DND-41 (cell line): ENCODE measurements around the gene TMEM245.

ENCODE experiments used
- ATAC-seq: fragments of 200-7000 bp; cut with Tn5 transposase; 3 replicates; pipeline ENCODE4 v1.9.1; 2021; ENCODE audit warnings: low read depth; ENCODE audit not compliant: insufficient read depth
- DNase-seq: peaks from one replicate; pipeline ENCODE4 v3.0.0-alpha.2; 2020
- H2AFZ ChIP-seq: 2 replicates; pipeline ENCODE4 v1.6.0; 2012; ENCODE audit warnings: low read depth, low read length
- H3K27ac ChIP-seq: 2 replicates; pipeline ENCODE4 v1.5.1; 2012; ENCODE audit warnings: low read length, inconsistent platforms
- H3K27me3 ChIP-seq: fragments of 200-600 bp; sonication (generic); 2 replicates; pipeline ENCODE4 v1.6.0; 2012; ENCODE audit warnings: low read length, mild to moderate bottlenecking, inconsistent platforms; ENCODE audit not compliant: insufficient read depth, poor library complexity
- H3K36me3 ChIP-seq: 2 replicates; pipeline ENCODE4 v1.5.1; 2012; ENCODE audit warnings: low read length, inconsistent platforms; ENCODE audit not compliant: insufficient read depth
- H3K4me1 ChIP-seq: 2 replicates; pipeline ENCODE4 v1.5.1; 2012; ENCODE audit warnings: mild to moderate bottlenecking, low read length; ENCODE audit not compliant: insufficient read depth
- H3K4me2 ChIP-seq: 2 replicates; pipeline ENCODE4 v1.6.0; 2012; ENCODE audit warnings: mild to moderate bottlenecking, moderate library complexity, low read length, inconsistent platforms; ENCODE audit not compliant: insufficient read depth
- H3K4me3 ChIP-seq, 2 experiments: fragments of 200-600 bp in 1 of 2; shearing (Covaris generic) in 1 of 2; 2 replicates each; pipeline ENCODE4 v1.5.1; 2012 to 2016; ENCODE audit warnings: inconsistent platforms in 2 of 2, low read length in 2 of 2, mild to moderate bottlenecking in 2 of 2, low read depth in 1 of 2, moderate library complexity in 1 of 2
- H3K79me2 ChIP-seq: 2 replicates; pipeline ENCODE4 v1.6.0; 2012; ENCODE audit warnings: low read length, inconsistent platforms; ENCODE audit not compliant: insufficient read depth
- H3K9ac ChIP-seq: 2 replicates; pipeline ENCODE4 v1.6.0; 2012; ENCODE audit warnings: low read depth, mild to moderate bottlenecking, inconsistent platforms, low read length, moderate library complexity
- H3K9me3 ChIP-seq: 2 replicates; pipeline ENCODE4 v1.5.1; 2012; ENCODE audit warnings: low read length, moderate library complexity, mild to moderate bottlenecking, inconsistent platforms; ENCODE audit not compliant: insufficient read depth, severe bottlenecking
- H4K20me1 ChIP-seq: 2 replicates; pipeline ENCODE4 v1.6.0; 2012; ENCODE audit warnings: low read length; ENCODE audit not compliant: insufficient read depth
- EZH2 ChIP-seq: IDR thresholded peaks from 3 replicates; pipeline ENCODE4 v1.6.1; 2012; ENCODE audit warnings: borderline replicate concordance, low read depth, mild to moderate bottlenecking, moderate library complexity, low read length, inconsistent platforms; ENCODE audit not compliant: severe bottlenecking
- TF ChIP-seq, protein P1 (sequence below): IDR thresholded peaks from 2 replicates; pipeline ENCODE4 v1.5.1; 2012; ENCODE audit warnings: borderline replicate concordance, low read length, moderate library complexity, mild to moderate bottlenecking; ENCODE audit not compliant: poor library complexity, severe bottlenecking; ENCODE audit errors: extremely low read depth

Gene TMEM245

DNA sequence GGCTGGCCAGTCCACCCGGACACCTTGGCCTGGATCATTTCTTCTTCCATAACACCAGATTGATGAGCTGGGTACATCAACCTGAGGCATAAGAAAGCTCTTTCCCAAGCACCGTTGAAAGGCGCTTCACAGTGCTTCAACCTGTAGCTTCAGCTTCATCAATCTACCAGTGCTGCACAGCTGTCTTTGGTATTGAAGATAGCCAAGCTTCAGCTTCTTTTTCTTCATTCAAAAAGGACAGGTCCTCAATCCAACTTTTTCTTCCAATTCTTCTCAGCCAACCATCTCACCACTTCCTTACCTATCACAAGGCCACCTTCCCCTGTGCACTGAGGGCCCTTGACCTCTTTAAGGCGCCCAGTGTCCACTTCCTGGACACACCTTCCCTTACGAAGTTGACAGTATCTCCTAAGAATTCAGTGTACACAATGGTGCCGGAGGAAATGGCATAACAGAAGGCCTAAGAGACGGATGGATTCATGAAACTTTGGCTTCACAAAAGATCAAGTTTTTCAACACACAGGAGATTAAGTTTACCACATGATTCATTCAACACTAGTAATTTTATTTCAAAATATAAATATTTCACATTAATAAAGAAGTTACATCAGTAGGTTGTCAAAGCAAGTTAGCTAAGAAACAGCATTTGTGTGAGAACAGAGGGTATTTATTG is 105.0 kb downstream of the TMEM245 start:
- no peak overlapping the region for H3K27ac ChIP-seq
- peaks cover 25% of the 10 kb centered on the region for H3K4me1 ChIP-seq
- H4K20me1 ChIP-seq, result peaks cover 11% of the 10 kb centered on the region; the same call in 1 of the 2 replicates
- no peaks in the 10 kb centered on the region for H3K27me3 ChIP-seq
- no peak for DNase-seq
- no peak overlapping the region for H3K4me3 ChIP-seq
- H3K79me2 ChIP-seq, result peaks cover 29% of the 10 kb centered on the region
- TF ChIP-seq, protein P1, sequence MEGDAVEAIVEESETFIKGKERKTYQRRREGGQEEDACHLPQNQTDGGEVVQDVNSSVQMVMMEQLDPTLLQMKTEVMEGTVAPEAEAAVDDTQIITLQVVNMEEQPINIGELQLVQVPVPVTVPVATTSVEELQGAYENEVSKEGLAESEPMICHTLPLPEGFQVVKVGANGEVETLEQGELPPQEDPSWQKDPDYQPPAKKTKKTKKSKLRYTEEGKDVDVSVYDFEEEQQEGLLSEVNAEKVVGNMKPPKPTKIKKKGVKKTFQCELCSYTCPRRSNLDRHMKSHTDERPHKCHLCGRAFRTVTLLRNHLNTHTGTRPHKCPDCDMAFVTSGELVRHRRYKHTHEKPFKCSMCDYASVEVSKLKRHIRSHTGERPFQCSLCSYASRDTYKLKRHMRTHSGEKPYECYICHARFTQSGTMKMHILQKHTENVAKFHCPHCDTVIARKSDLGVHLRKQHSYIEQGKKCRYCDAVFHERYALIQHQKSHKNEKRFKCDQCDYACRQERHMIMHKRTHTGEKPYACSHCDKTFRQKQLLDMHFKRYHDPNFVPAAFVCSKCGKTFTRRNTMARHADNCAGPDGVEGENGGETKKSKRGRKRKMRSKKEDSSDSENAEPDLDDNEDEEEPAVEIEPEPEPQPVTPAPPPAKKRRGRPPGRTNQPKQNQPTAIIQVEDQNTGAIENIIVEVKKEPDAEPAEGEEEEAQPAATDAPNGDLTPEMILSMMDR, result no peak
- no peak for TF ChIP-seq EZH2
- H3K4me2 ChIP-seq, result no peak overlapping the region
- peaks cover 21% of the 10 kb centered on the region for H3K36me3 ChIP-seq
- H2AFZ ChIP-seq, result no peak overlapping the region
- H3K9me3 ChIP-seq, result no peaks in the 10 kb centered on the region
- ATAC-seq, result no peak
- no peak overlapping the region for H3K9ac ChIP-seq

DNA sequence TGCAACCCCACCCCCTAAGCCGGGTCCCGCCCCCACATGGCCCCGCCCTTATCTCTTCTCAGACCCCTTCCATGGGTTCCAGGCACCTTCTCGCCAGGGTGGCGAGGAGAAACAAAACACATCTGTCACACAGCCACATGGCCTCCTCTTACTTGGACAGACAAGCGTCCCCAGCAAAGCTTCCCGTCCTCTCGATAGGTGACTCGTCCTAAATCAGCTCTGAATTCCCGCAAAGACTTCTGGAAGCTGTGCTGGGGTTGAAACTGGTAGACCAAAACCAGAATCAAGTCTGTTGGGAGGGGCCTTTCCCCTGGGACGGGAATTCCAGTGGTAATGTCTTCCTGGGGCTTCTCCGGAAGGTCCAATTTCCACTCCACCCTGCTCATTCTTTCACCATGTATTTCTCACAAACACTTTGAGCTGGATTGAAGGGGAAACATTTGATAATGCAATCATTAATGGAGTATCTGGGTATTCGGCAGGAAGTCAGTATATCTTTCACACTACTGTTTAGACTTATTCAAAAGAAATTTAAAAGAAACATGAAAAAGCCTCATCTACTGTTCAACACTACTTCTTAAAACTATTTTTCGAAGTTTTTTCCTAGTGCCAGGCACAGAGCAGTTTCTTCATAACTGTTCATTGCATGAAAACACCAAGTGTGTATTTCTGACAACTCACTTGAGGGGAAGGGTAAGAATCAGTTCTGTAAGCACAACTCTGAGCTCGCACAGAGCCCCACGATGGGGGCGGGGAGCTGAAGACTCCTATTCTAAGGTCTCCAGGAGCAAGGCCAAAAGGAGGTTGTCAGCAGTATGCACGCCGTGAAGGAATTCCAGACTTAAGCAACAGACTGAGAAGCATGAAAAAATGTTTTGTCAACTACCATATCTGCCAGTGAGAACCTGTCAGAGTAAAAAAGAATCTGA is 105.8 kb downstream of the TMEM245 start:
- Histone ChIP-seq H3K36me3 (peaks cover 13% of the 10 kb centered on the region), H3K27ac (peak overlapping the region; percentile 56; the same call in 1 of the 2 replicates), H3K79me2 (peaks cover 29% of the 10 kb centered on the region), H3K4me1 (peaks cover 25% of the 10 kb centered on the region), H4K20me1 (peaks cover 11% of the 10 kb centered on the region; the same call in 1 of the 2 replicates), H3K9ac (no peak overlapping the region), H3K4me2 (peak overlapping the region; percentile 54; the same call in 1 of the 2 replicates), H2AFZ (peak overlapping the region; percentile 55; the same call in 1 of the 2 replicates), H3K27me3 (no peaks in the 10 kb centered on the region), H3K9me3 (no peaks in the 10 kb centered on the region), H3K4me3 (peak overlapping the region in 1 of 2 experiments; percentile 42; a peak in 1 of 4 replicates)
- no peak for TF ChIP-seq EZH2
- TF ChIP-seq, protein P1, result no peak
- ATAC-seq (no peak), DNase-seq (no peak)

DNA sequence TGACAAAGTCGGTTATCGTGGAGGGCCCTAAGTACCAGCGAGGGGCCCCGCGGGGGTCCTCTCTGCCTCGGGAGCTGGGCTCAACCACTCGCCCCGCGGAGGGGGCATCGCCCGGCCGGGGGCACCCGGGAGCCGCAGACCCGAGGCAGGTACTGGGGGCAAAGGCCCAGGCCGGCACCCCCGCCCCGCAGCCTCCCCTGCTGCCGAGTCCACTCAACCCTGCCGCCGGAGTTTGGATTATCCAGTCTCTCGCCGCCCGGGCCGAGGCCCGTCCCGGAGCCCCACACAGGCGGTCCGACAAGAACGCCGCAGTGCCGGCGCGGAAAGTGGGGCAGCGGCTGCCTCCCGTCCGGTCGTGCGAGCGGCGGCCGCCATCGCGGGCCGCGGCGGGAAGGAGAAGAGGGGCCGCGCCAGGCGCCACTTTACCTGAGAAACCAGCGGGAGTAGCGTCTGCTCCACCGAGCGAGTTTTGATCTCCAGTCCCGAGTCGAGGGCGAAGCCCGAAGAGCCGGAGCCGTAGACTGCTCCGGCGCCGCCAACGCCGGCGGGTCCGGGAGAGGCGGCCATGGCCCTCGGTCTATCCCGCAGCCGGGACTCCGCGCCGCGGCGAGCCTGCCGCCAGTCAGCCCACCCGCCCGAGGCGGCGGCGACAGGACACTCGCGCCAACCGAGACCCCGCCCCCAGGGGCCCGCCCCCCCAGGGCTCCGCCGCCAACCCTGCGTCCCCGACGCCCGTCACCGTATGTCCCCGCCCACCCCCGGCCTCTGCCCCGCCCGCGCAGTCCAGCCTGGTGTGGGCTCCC is 106.7 kb downstream of the TMEM245 start, which contains the start of gene CTNNAL1:
Gene CTNNAL1 (minus strand): TSS at position 624 of the 803 bp plus-strand sequence. CDS start 57 bp downstream, at position 567.
- peak; percentile 89 for ATAC-seq
- peaks cover 31% of the 10 kb centered on the region for H3K79me2 ChIP-seq
- peaks cover 25% of the 10 kb centered on the region for H3K4me1 ChIP-seq
- peak within 1 kb of the TSS; percentile 27 to 72 for H3K4me3 ChIP-seq
- peak within 1 kb of the TSS; percentile 80 for H3K4me2 ChIP-seq
- TF ChIP-seq, protein P1, result no peak
- TF ChIP-seq EZH2, result no peak
- H4K20me1 ChIP-seq, result peaks cover 11% of the 10 kb centered on the region; the same call in 1 of the 2 replicates
- H2AFZ ChIP-seq, result peak within 1 kb of the TSS; percentile 55
- H3K9ac ChIP-seq, result peak within 1 kb of the TSS; percentile 80
- peak; percentile 90 for DNase-seq
- H3K27me3 ChIP-seq, result no peaks in the 10 kb centered on the region
- peaks cover 12% of the 10 kb centered on the region for H3K36me3 ChIP-seq
- no peaks in the 10 kb centered on the region for H3K9me3 ChIP-seq
- peak within 1 kb of the TSS; percentile 67 for H3K27ac ChIP-seq
